RPMI7951 (cell line): Measurements from ENCODE around the gene CACNA2D2. TPM values are rescaled to one million over a fixed set of nuclear protein-coding genes. Genes with fewer than 3 reads are reported as not detected.

Source experiments
- DNase-seq: peaks from one replicate; pipeline ENCODE4 v3.0.0-alpha.2; 2012; ENCODE audit warnings: low read depth
- total RNA-seq: library from RNA; depleted of rRNA; stranded (reverse); fragments of >200 nt; shearing (Covaris generic); gene quantifications from 2 replicates; pipeline ENCODE4 v1.2.3, GENCODE V29; 2014

The CACNA2D2 gene
- total RNA-seq, 1 experiment from 2014 or later: under 0.01 TPM

GRCh38 chr3:50371133-50371685, 132.2 kb downstream of the CACNA2D2 start:
- no peak for DNase-seq

GRCh38 chr3:50370594-50370993, 132.8 kb downstream of the CACNA2D2 start:
- DNase-seq: no peak

GRCh38 chr3:50369012-50369670, 134.3 kb downstream of the CACNA2D2 start:
- DNase-seq: no peak

GRCh38 chr3:50365842-50366220, 137.6 kb downstream of the CACNA2D2 start:
- no peak for DNase-seq

- peak; percentile 56 for DNase-seq
These were observed 138.2 kb downstream of the CACNA2D2 start for GRCh38 chr3:50365080-50365841.

GRCh38 chr3:50364573-50365079, 138.8 kb downstream of the CACNA2D2 start:
- peak; percentile 18 for DNase-seq

- DNase-seq: no peak
These were observed 143.7 kb downstream of the CACNA2D2 start for GRCh38 chr3:50359760-50360110.

- peak; percentile 99 for DNase-seq
These were observed 144.3 kb downstream of the CACNA2D2 start, which contains the start of gene TMEM115 for GRCh38 chr3:50358911-50359759. Gene TMEM115, minus strand, starts transcription at chr3:50359521. Its CDS starts 458 bp downstream, at chr3:50359063.

- DNase-seq: no peak
These were observed 145.0 kb downstream of the CACNA2D2 start for GRCh38 chr3:50358355-50358910.

GRCh38 chr3:50357481-50357880, 146.0 kb downstream of the CACNA2D2 start:
- no peak for DNase-seq

GRCh38 chr3:50356553-50356952, 146.9 kb downstream of the CACNA2D2 start:
- DNase-seq: peak; percentile 44

- no peak for DNase-seq
These were observed 147.4 kb downstream of the CACNA2D2 start for GRCh38 chr3:50355829-50356552.

GRCh38 chr3:50354850-50355249, 148.6 kb downstream of the CACNA2D2 start:
- DNase-seq: no peak

GRCh38 chr3:50354186-50354764, 149.2 kb downstream of the CACNA2D2 start:
- no peak for DNase-seq

GRCh38 chr3:50353245-50354004, 150.0 kb downstream of the CACNA2D2 start:
- no peak for DNase-seq

GRCh38 chr3:50352781-50353180, 150.7 kb downstream of the CACNA2D2 start:
- DNase-seq: peak; percentile 35

- no peak for DNase-seq
These were observed 152.1 kb downstream of the CACNA2D2 start for GRCh38 chr3:50351323-50351697.

GRCh38 chr3:50350527-50351322, 152.7 kb downstream of the CACNA2D2 start, which contains the start of the genes CYB561D2 and NPRL2:
Gene CYB561D2, plus strand, starts transcription at chr3:50350862. Its CDS starts 572 bp downstream, at chr3:50351434.
Gene NPRL2, minus strand, starts transcription at chr3:50350775. Its CDS starts 123 bp downstream, at chr3:50350652.
- peak; percentile 95 for DNase-seq

GRCh38 chr3:50350213-50350526, 153.3 kb downstream of the CACNA2D2 start:
- DNase-seq: no peak
